HepG2 (cell line): ENCODE measurements around the gene EML2. TPM values are rescaled to one million over a fixed set of nuclear protein-coding genes. Genes with fewer than 3 reads are reported as not detected.

Experiments used
- AKAP8 ChIP-seq: sonication (generic); formaldehyde crosslinking; IDR thresholded peaks from 2 replicates; pipeline ENCODE4 v1.5.1; 2020; ENCODE audit warnings: mild to moderate bottlenecking, missing genetic modification reagents
- NONO ChIP-seq, 2 experiments: fragments of 450-650 bp in 1 of 2; sonication (generic) in 1 of 2; formaldehyde crosslinking in 1 of 2; IDR thresholded peaks in 1 of 2; conservative IDR thresholded peaks in 1 of 2; 2 replicates each; pipeline versions ENCODE4 v1.6.1 to v1.8.0; 2017 to 2022; ENCODE audit warnings: mild to moderate bottlenecking in 1 of 2, missing genetic modification reagents in 1 of 2, moderate library complexity in 1 of 2
- PHF5A ChIP-seq: IDR thresholded peaks from one replicate; pipeline ENCODE4 v1.6.1; 2018; ENCODE audit warnings: low read depth, missing genetic modification reagents; ENCODE audit not compliant: unreplicated experiment
- SETDB1 ChIP-seq: sonication (generic); formaldehyde crosslinking; IDR thresholded peaks from 2 replicates; pipeline ENCODE4 v1.5.1; 2020; ENCODE audit warnings: missing genetic modification reagents, mild to moderate bottlenecking, borderline replicate concordance
- ZBTB10 ChIP-seq: sonication (generic); formaldehyde crosslinking; IDR thresholded peaks from 2 replicates; pipeline ENCODE4 v1.4.0; 2020; ENCODE audit warnings: missing genetic modification reagents, borderline replicate concordance
- ZBTB14 ChIP-seq: sonication (generic); formaldehyde crosslinking; IDR thresholded peaks from 2 replicates; pipeline ENCODE4 v1.4.0; 2020; ENCODE audit warnings: missing genetic modification reagents
- ZBTB3 ChIP-seq: sonication (generic); formaldehyde crosslinking; IDR thresholded peaks from 2 replicates; pipeline ENCODE4 v1.4.0; 2020; ENCODE audit warnings: low read depth, mild to moderate bottlenecking, moderate library complexity, missing genetic modification reagents, borderline replicate concordance
- ZC3H13 ChIP-seq: sonication (generic); formaldehyde crosslinking; IDR thresholded peaks from 2 replicates; pipeline ENCODE4 v1.8.1; 2023; ENCODE audit warnings: mild to moderate bottlenecking, missing genetic modification reagents, moderate library complexity
- ZNF101 ChIP-seq: sonication (generic); formaldehyde crosslinking; IDR thresholded peaks from 2 replicates; pipeline ENCODE4 v1.4.0; 2020; ENCODE audit warnings: mild to moderate bottlenecking, low read depth, missing genetic modification reagents, borderline replicate concordance
- ZNF207 ChIP-seq: fragments of 450-650 bp; IDR thresholded peaks from 2 replicates; pipeline ENCODE4 v1.6.1; 2016; ENCODE audit warnings: antibody characterized with exemption, borderline replicate concordance
- ZNF441 ChIP-seq: sonication (generic); formaldehyde crosslinking; IDR thresholded peaks from 2 replicates; pipeline ENCODE4 v1.7.0; 2021; ENCODE audit warnings: missing genetic modification reagents, borderline replicate concordance
- ZNF572 ChIP-seq: sonication (generic); formaldehyde crosslinking; IDR thresholded peaks from 2 replicates; pipeline ENCODE4 v1.5.1; 2020; ENCODE audit warnings: mild to moderate bottlenecking, missing genetic modification reagents
- ZNF580 ChIP-seq: IDR thresholded peaks from 2 replicates; pipeline ENCODE4 v1.6.1; 2016; ENCODE audit warnings: low read depth, borderline replicate concordance
- ZNF761 ChIP-seq: sonication (generic); formaldehyde crosslinking; conservative IDR thresholded peaks from 2 replicates; pipeline ENCODE4 v1.4.0; 2020; ENCODE audit warnings: mild to moderate bottlenecking, missing genetic modification reagents
- polyA plus RNA-seq, 8 experiments: library from polyadenylated mRNA; depleted of rRNA in 3 of 8; stranded (reverse) in 7 of 8; unstranded in 1 of 8; fragments of >200 nt; fragmentation: Illumina TruSeq in 4 of 8; extraction: Trizol in 4 of 8; gene quantifications; 2 replicates each; pipeline versions ENCODE4 v1.2.1 to v1.2.3, GENCODE V29; 2011 to 2016; ENCODE audit warnings: low read depth in 4 of 8, missing spikeins in 1 of 8, mixed read lengths in 1 of 8; ENCODE audit not compliant: insufficient read depth in 1 of 8
- total RNA-seq, 5 experiments: library from RNA; depleted of rRNA; stranded (reverse); fragments of >200 nt; fragmentation: Illumina TruSeq; extraction: Trizol; gene quantifications; 2 replicates each; pipeline ENCODE4 v1.2.3, GENCODE V29; 2016; ENCODE audit warnings: low read depth in 1 of 5
- TF ChIP-seq, protein P1 (sequence below): sonication (generic); formaldehyde crosslinking; IDR thresholded peaks from 2 replicates; pipeline ENCODE4 v1.8.1; 2023; ENCODE audit warnings: mild to moderate bottlenecking, moderate library complexity, missing genetic modification reagents
- TF ChIP-seq, protein P2 (sequence below): sonication (generic); formaldehyde crosslinking; conservative IDR thresholded peaks from 2 replicates; pipeline ENCODE4 v1.8.0; 2022; ENCODE audit warnings: missing genetic modification reagents
- TF ChIP-seq, protein P3 (sequence below): sonication (generic); formaldehyde crosslinking; IDR thresholded peaks from 2 replicates; pipeline ENCODE4 v1.5.1; 2020; ENCODE audit warnings: mild to moderate bottlenecking, missing genetic modification reagents, moderate library complexity

Gene EML2
- total and polyA plus RNA-seq, 2 of the 13 experiments (the other 11 are each of a cell fraction or from before 2014, with no cell fraction given) = 7.3 to 12.9 TPM

DNA sequence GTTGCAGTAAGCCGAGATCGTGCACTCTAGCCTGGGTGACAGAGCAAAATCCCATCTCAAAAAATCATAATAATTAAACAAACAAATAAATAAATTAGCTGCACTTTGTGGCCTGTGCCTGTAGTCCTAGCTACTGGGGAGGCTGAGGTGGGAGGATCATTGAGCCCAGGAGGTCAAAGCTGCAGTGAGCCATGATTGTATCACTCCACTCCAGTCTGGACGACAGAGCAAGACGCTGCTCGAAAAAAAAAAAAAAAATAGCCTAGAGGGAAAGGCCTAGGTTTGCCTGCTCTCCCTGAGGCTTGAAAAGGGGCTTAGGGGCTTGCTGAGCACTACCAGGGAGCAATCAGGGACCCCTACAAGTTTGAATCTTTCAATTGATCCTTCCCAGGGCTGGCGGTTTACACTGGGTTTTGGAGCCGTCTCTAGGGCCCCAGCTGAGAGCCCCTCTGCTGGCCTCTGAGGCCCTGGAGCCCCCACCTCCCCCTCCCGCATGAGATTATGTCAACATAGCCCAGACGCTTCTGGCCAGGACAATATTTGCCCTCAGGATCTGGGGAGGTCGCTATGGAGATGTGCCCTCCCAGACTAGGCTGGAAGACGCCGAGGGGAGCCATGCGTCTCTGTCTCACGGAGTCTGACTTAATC lies 18.4 kb upstream of the EML2 start (continued):
- TF ChIP-seq PHF5A (CRISPR knock-in tag) = no peak
- TF ChIP-seq, protein P1, sequence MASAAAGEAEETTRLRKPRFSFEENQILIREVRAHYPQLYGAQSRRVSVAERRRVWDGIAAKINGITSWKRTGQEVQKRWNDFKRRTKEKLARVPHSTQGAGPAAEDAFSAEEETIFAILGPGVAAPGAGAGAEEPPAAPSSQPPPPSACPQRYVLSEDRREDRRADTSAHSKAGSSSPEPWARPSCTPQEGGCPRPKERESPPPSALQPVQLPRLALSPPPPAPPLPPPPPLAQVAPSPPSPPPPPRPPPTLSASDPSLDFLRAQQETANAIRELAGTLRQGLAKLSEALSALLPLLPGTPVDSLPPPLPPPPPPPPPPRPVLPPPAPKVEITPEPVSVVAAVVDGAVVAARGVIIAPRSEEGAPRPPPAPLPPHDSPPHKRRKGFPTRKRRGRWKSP (CRISPR knock-in tag) = no peak
- TF ChIP-seq, protein P2, sequence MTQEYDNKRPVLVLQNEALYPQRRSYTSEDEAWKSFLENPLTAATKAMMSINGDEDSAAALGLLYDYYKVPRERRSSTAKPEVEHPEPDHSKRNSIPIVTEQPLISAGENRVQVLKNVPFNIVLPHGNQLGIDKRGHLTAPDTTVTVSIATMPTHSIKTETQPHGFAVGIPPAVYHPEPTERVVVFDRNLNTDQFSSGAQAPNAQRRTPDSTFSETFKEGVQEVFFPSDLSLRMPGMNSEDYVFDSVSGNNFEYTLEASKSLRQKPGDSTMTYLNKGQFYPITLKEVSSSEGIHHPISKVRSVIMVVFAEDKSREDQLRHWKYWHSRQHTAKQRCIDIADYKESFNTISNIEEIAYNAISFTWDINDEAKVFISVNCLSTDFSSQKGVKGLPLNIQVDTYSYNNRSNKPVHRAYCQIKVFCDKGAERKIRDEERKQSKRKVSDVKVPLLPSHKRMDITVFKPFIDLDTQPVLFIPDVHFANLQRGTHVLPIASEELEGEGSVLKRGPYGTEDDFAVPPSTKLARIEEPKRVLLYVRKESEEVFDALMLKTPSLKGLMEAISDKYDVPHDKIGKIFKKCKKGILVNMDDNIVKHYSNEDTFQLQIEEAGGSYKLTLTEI = no peak
- no peak for TF ChIP-seq ZBTB14 (CRISPR knock-in tag)
- TF ChIP-seq ZNF101 (CRISPR knock-in tag) = no peak
- TF ChIP-seq, protein P3, sequence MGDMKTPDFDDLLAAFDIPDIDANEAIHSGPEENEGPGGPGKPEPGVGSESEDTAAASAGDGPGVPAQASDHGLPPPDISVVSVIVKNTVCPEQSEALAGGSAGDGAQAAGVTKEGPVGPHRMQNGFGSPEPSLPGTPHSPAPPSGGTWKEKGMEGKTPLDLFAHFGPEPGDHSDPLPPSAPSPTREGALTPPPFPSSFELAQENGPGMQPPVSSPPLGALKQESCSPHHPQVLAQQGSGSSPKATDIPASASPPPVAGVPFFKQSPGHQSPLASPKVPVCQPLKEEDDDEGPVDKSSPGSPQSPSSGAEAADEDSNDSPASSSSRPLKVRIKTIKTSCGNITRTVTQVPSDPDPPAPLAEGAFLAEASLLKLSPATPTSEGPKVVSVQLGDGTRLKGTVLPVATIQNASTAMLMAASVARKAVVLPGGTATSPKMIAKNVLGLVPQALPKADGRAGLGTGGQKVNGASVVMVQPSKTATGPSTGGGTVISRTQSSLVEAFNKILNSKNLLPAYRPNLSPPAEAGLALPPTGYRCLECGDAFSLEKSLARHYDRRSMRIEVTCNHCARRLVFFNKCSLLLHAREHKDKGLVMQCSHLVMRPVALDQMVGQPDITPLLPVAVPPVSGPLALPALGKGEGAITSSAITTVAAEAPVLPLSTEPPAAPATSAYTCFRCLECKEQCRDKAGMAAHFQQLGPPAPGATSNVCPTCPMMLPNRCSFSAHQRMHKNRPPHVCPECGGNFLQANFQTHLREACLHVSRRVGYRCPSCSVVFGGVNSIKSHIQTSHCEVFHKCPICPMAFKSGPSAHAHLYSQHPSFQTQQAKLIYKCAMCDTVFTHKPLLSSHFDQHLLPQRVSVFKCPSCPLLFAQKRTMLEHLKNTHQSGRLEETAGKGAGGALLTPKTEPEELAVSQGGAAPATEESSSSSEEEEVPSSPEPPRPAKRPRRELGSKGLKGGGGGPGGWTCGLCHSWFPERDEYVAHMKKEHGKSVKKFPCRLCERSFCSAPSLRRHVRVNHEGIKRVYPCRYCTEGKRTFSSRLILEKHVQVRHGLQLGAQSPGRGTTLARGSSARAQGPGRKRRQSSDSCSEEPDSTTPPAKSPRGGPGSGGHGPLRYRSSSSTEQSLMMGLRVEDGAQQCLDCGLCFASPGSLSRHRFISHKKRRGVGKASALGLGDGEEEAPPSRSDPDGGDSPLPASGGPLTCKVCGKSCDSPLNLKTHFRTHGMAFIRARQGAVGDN (CRISPR knock-in tag) = peak; percentile 35; the same call in 1 of the 2 replicates
- TF ChIP-seq ZNF572 (CRISPR knock-in tag) = no peak
- TF ChIP-seq ZNF207 = no peak
- no peak for TF ChIP-seq ZBTB3 (CRISPR knock-in tag)
- TF ChIP-seq ZNF580 (CRISPR knock-in tag) = no peak
- TF ChIP-seq NONO (IDR thresholded peaks at IDR 0.05) = no peak
- TF ChIP-seq NONO (CRISPR knock-in tag; conservative IDR thresholded peaks at IDR 0.05) = no peak
- no peak for TF ChIP-seq ZBTB10
- TF ChIP-seq AKAP8 (CRISPR knock-in tag) = 0 out of 2 replicates have a peak, but pooled peaks have one; percentile 40
- TF ChIP-seq ZC3H13 = no peak
- TF ChIP-seq ZNF441 (CRISPR knock-in tag) = no peak
- TF ChIP-seq ZNF761 (CRISPR knock-in tag) = no peak
- no peak for TF ChIP-seq SETDB1
